Activated naive CD4-positive, alpha-beta T cell treated with anti-CD3 and anti-CD28 coated beads, Interleukin-2, amount 10 ng/mL, durations not matched to agents 5 hours and 36 hours (primary cell): ENCODE results near the gene HMCES. TPM values are rescaled to one million over a fixed set of nuclear protein-coding genes. Genes with fewer than 3 reads are reported as not detected.

ENCODE experiments used
- microRNA-seq: library from miRNA; unstranded; fragments of <30 nt; microRNA quantifications from one replicate; pipeline ENCODE4 v1.2.0, GENCODE V29; 2022; ENCODE audit warnings: borderline microRNAs expressed, borderline replicate concordance
- total RNA-seq, 2 experiments: library from RNA; stranded (reverse); gene quantifications; one replicate each; pipeline ENCODE4 v1.2.3, GENCODE V29; 2021

HMCES gene
- total RNA-seq: 10 to 100 TPM; 53.1 to 56.7 TPM

GRCh38 chr3:129278439-129278965 lies at the start of gene HMCES:
HMCES (plus strand) TSS chr3:129278870; CDS start chr3:129279733, 863 bp downstream.

GRCh38 chr3:129249284-129250065 lies 29.2 kb upstream of the HMCES start, which contains the start of gene COPG1:
COPG1 (plus strand) TSS chr3:129249606; CDS start chr3:129249710, 104 bp downstream.

Small RNA genes within 50 kb of the gene (microRNA-seq; reads per million reads assigned to microRNA genes)
- gene MIR6826: not detected

Other genes starting within 250 kb of the HMCES start
- gene GP9, start 218.1 kb upstream of the HMCES start, total RNA-seq: not detected
- 10 to 100 TPM; 61.6 to 61.9 TPM for gene RAB43, start 157.1 kb upstream of the HMCES start, total RNA-seq
- 10 to 100 TPM; 56.8 to 65.7 TPM for gene ISY1, start 117.8 kb upstream of the HMCES start, total RNA-seq
- gene CNBP, start 95.0 kb upstream of the HMCES start, total RNA-seq: 100 to 1,000 TPM; 298 to 308 TPM
- 100 to 1,000 TPM; 140 to 152 TPM for gene COPG1, start 29.3 kb upstream of the HMCES start, total RNA-seq
- gene EFCAB12, start 149.8 kb downstream of the HMCES start, total RNA-seq: under 1 TPM; 0.55 to 0.68 TPM
- gene MBD4, start 161.1 kb downstream of the HMCES start, total RNA-seq: 10 to 100 TPM; 41.2 to 42.0 TPM
- gene IFT122, start 161.4 kb downstream of the HMCES start, total RNA-seq: 10 to 100 TPM; 17.4 to 18.0 TPM
- not detected for gene RHO, start 249.8 kb downstream of the HMCES start, total RNA-seq